Natural killer cell treated with Interleukin-12 subunit alpha and Interleukin-12 subunit beta and Interleukin-15 and Interleukin-18, amount 100 ng/mL, for 72 hours (primary cell): ENCODE data around the gene KCNN1. TPM values are rescaled to one million over a fixed set of nuclear protein-coding genes. Genes with fewer than 3 reads are reported as not detected.
A peak's percentile ranks its signal among the peaks of the same experiment; 100 is the strongest.

ENCODE experiments used
- ATAC-seq, 2 donors: fragments of 150-1000 bp; cut with Tn5 transposase in 1 of 2; sonication (Bioruptor Pico), chemical (Tn5 transposase) in 1 of 2; 2 replicates each; pipeline ENCODE4 v1.10.0; 2021
- DNase-seq: peaks from one replicate; pipeline ENCODE4 v3.0.0; 2022; ENCODE audit warnings: low spot score
- H3K27ac Mint-ChIP-seq, 2 donors: 1 replicate in 1 of 2; 2 replicates in 1 of 2; pipeline ENCODE4 v1.8.0; 2022; ENCODE audit warnings: mixed read lengths in 2 of 2, mild to moderate bottlenecking in 1 of 2, moderate library complexity in 1 of 2
- H3K27me3 Mint-ChIP-seq, 2 donors: 1 replicate in 1 of 2; 2 replicates in 1 of 2; pipeline ENCODE4 v1.8.0; 2022; ENCODE audit warnings: mixed read lengths in 2 of 2
- H3K36me3 Mint-ChIP-seq: one replicate; pipeline ENCODE4 v1.8.0; 2022; ENCODE audit warnings: mixed read lengths
- H3K4me1 Mint-ChIP-seq, 2 donors: 1 replicate in 1 of 2; 2 replicates in 1 of 2; pipeline ENCODE4 v1.8.0; 2022; ENCODE audit warnings: low read depth in 2 of 2, mixed read lengths in 2 of 2, mild to moderate bottlenecking in 1 of 2
- H3K4me3 Mint-ChIP-seq: one replicate; pipeline ENCODE4 v1.8.0; 2022; ENCODE audit warnings: mixed read lengths
- H3K9me3 Mint-ChIP-seq: 2 replicates; pipeline ENCODE4 v1.8.0; 2022; ENCODE audit warnings: mixed read lengths
- total RNA-seq, 2 donors: library from RNA; stranded (reverse); gene quantifications; one replicate each; pipeline ENCODE4 v1.2.3, GENCODE V29; 2022

The KCNN1 gene
- total RNA-seq, 2 donors from 2014 or later = 1.0 to 1.3 TPM

DNA sequence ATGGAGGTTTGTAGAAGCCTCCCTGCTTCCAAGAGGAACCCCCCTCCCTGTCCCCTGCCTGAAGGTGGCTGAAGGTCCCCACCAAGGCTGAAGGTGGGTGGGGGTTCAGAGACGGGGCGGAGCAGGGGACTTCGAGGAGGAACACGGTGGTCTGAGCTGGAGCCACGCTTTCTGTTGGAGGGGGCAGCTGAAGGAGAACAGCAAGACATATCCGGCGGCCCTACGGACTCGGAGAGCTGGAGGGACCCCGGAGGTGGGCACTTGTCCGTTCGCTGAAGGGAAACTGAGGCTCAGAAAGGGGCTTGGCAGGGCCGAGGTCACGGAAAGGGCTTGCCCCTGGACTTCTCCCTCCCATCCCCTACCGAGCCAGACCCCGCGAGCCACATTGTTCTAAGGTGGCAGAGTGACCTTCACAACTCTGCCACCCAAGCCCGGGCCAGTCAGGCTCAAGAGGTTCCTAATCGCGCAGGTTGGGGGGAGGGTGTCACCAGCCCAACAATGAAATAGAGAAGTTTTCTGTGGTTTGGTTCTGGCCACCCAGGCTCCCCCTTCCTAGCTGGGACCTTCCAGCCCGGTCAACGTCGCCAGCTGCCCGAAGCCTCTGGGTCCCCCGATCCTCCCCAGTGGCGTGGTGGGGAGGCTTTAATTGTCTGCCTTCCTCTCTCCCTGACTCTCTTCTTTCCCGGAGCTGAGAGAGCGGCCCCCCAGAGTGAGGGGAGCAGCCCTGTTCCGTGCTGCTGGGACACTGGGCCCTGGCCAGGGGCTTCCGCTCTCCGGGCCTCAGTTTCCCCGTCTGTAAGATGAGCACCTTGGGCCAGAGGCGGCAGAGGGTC, 15.5 kb upstream of the KCNN1 start:
- Mint-ChIP-seq H3K27me3 (peaks cover 20 to 33% of the 10 kb centered on the region in 2 donors), H3K4me3 (peak overlapping the region; percentile 79), H3K36me3 (no peaks in the 10 kb centered on the region), H3K9me3 (no peaks in the 10 kb centered on the region), H3K27ac (peak overlapping the region in 1 of 2 donors; percentile 80), H3K4me1 (peaks cover 30% of the 10 kb centered on the region in 2 donors)
- DNase-seq (no peak), ATAC-seq (no peak)

DNA sequence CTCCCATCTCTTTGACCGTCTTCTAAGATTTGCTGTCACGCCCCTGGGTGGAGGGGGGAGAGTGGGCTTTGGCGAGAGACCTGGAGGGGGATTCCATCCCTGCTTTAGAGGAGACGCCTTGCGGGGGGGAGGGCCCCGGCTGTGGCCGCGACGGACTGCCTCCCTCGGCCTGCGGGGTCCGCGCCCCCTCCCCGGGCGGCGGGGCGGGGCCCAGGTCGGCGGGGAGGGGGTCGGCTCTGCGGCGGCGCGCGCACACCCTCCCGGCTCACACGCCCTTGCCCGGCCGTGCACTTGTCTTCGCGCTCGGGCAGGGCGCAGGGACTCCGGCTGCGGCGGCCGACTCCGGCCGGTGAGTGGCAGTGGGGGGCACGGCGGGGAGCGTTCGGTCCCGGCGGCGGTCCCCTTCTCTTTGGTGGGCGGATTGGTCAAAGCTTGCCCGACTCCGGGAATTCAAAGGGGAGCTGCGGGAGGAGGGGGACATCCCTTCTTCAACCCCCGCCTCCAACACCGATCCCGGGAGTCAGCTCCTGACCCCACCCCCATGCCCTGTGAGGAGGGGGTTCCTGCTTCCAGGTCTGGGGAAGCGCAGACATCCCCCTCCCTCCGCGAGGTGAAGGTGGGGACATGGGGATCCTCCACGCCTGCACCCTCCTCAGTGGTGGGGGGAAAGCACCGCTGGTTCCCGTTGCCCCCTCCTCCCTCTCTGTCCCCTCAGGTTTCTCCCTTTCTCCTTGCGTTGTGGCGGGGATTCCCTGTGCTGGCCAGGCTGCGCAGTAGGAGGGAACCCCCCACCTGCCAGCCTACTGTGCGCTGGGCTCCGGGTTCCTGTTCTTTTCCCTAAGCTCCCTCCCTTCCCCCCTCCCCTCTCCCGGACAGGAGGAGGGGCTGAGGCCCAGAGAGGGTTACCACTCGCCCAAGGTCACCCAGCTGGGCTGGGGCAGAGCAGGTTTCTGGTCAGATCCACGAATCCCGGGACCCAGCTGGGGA, 14.6 kb upstream of the KCNN1 start:
- H3K27me3 Mint-ChIP-seq = peaks cover 26 to 43% of the 10 kb centered on the region in 2 donors
- H3K4me3 Mint-ChIP-seq = no peak overlapping the region
- peaks cover 22 to 25% of the 10 kb centered on the region in 2 donors for H3K4me1 Mint-ChIP-seq
- H3K27ac Mint-ChIP-seq = no peak overlapping the region
- no peaks in the 10 kb centered on the region for H3K36me3 Mint-ChIP-seq
- no peak for ATAC-seq
- peak; percentile 73 for DNase-seq
- no peaks in the 10 kb centered on the region for H3K9me3 Mint-ChIP-seq

- ATAC-seq = no peak
- no peak for DNase-seq
- Mint-ChIP-seq H3K36me3 (no peaks in the 10 kb centered on the region), H3K27ac (no peak overlapping the region), H3K9me3 (no peaks in the 10 kb centered on the region), H3K4me1 (peaks cover 18 to 23% of the 10 kb centered on the region in 2 donors), H3K4me3 (peak overlapping the region; percentile 6), H3K27me3 (peaks cover 30 to 49% of the 10 kb centered on the region in 2 donors)
Observed at GRCh38 chr19:17953316-17953801, 13.5 kb upstream of the KCNN1 start.

DNA sequence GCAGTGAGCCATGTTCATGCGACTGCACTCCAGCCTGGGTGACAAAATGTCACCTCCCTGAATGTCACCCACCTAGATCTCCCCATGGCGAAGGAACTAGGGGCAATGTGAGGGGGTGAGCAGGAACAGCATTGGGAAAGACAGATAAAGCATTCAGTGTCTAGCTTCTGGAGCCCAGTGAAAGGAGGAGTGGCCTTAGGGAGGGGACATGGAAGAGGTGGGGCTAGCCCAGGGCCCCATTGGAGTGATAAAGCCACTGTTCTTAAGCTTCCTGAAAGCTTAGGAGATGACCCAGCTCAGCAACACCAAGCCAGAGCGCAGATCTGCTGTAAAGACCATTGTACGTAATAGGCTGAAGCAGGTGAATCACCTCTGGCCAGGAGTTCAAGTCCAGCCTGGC, 13.0 kb upstream of the KCNN1 start:
- ATAC-seq (no peak), DNase-seq (no peak)
- H3K4me3 Mint-ChIP-seq = no peak overlapping the region
- peaks cover 18 to 23% of the 10 kb centered on the region in 2 donors for H3K4me1 Mint-ChIP-seq
- no peaks in the 10 kb centered on the region for H3K9me3 Mint-ChIP-seq
- peaks cover 30 to 49% of the 10 kb centered on the region in 2 donors for H3K27me3 Mint-ChIP-seq
- H3K36me3 Mint-ChIP-seq = no peaks in the 10 kb centered on the region
- H3K27ac Mint-ChIP-seq = no peak overlapping the region

GRCh38 chr19:17954401-17954800, 12.5 kb upstream of the KCNN1 start:
- Mint-ChIP-seq H3K27ac (no peak overlapping the region), H3K36me3 (no peaks in the 10 kb centered on the region), H3K4me1 (peaks cover 13 to 18% of the 10 kb centered on the region in 2 donors), H3K9me3 (no peaks in the 10 kb centered on the region), H3K4me3 (no peak overlapping the region), H3K27me3 (peaks cover 27 to 46% of the 10 kb centered on the region in 2 donors)
- ATAC-seq (no peak), DNase-seq (no peak)

DNA sequence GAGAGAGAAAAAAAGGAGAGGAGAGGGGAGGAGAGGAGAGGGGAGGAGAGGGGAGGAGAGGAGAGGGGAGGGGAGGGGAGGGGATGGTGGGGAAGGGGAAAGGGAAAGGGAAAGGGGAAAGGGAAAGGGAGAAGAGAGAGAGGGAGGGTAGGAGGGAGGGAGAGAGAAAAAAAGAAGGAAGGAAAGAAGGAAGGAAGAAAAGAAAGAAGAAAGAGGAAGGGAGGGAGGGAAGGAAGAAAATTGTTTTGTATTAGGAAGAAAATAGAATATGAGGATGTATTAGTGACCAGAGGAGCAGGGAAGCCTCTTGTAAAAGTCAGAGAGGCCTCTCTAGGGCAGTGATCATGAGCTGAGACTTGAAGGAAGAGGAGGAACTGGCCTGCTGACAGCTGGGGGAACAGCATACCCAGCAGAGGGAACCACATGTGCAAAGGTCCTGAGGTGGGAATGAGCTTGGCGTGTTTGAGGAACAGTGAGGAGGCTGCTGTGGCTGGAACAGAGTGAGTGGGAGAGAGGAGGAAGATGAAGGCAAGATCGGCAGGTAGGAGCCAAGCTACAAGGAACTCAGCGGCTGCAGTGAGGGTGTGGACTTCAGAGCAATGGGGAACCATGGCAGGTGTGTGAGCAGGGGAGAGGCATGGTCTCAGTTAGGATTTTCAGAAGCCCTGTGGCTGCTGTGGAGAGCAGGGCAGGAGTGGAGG, 9.6 kb upstream of the KCNN1 start:
- Mint-ChIP-seq H3K27ac (peak overlapping the region in 1 of 2 donors; percentile 3), H3K4me3 (no peak overlapping the region), H3K27me3 (peaks cover 16 to 35% of the 10 kb centered on the region in 2 donors), H3K36me3 (no peaks in the 10 kb centered on the region), H3K4me1 (no peaks in the 10 kb centered on the region), H3K9me3 (no peaks in the 10 kb centered on the region)
- ATAC-seq (no peak), DNase-seq (no peak)

DNA sequence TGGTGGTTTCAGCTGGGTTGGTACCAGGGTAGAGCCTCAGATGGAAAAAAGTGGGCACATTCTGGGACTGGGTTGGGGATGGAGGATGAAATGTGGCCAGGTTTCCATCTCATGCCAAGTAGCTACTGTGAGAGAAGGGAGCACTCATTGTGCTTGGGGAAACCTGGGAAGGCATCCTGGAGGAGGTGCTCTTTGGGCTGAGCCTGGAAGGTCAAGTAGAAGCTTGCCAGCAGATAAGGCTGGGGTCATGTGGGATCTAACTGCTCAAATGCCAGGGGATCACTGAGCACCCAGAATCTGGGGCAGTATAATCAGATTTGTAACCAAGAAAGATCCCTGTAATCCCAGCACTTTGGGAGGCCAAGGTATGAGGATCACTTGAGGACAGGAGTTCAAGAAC, 9.0 kb upstream of the KCNN1 start:
- Mint-ChIP-seq H3K4me1 (no peaks in the 10 kb centered on the region), H3K27me3 (peaks cover 14 to 31% of the 10 kb centered on the region in 2 donors), H3K27ac (peak overlapping the region in 1 of 2 donors; percentile 3), H3K9me3 (no peaks in the 10 kb centered on the region), H3K4me3 (no peak overlapping the region), H3K36me3 (no peaks in the 10 kb centered on the region)
- no peak for DNase-seq
- no peak for ATAC-seq

DNA sequence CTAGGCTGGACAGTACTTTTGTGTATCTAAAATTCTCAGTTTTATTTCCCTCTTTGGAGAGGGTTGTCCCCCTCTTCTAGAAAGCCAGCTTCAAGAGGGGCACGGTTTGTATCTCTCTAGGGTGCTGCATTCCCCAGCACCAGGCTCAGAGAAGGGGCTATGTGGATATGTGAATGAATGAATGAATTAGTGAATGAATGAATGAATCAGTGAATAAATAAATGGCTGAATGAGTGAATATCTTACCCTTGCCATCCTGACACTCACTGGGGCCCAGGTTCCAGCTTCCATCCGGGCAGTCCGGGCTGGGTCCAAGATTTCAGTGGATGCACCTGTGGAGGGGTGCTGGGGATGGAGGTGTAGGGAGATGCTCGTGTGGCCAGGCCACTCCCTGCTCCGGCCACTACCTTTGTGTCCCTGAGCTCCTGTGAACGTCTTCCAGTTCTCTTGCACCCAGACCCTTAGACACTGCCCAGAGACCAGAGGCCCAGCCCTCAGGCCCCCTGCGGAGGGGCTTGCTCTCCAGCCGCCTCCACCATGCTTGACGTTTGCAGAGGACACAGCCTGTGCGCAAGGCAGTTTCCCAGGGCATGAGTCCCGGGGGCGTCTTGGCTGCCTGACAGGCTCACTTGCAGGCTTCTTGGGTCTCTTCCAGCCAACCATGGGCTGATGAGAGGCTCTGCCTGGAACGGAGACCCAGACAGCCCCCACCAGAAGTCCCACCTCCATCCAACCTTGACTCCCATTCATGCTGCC, 2.8 kb upstream of the KCNN1 start:
- H3K27ac Mint-ChIP-seq = no peak overlapping the region
- H3K4me3 Mint-ChIP-seq = no peak overlapping the region
- ATAC-seq = peak in 1 of 2 donors; percentile 25
- no peaks in the 10 kb centered on the region for H3K36me3 Mint-ChIP-seq
- peaks cover 21 to 31% of the 10 kb centered on the region in 2 donors for H3K27me3 Mint-ChIP-seq
- no peak for DNase-seq
- peaks cover 0 to 3% of the 10 kb centered on the region in 2 donors for H3K4me1 Mint-ChIP-seq
- no peaks in the 10 kb centered on the region for H3K9me3 Mint-ChIP-seq

GRCh38 chr19:17965370-17966128, 1.4 kb upstream of the KCNN1 start:
- peaks cover 21 to 31% of the 10 kb centered on the region in 2 donors for H3K27me3 Mint-ChIP-seq
- DNase-seq (no peak), ATAC-seq (no peak)

DNA sequence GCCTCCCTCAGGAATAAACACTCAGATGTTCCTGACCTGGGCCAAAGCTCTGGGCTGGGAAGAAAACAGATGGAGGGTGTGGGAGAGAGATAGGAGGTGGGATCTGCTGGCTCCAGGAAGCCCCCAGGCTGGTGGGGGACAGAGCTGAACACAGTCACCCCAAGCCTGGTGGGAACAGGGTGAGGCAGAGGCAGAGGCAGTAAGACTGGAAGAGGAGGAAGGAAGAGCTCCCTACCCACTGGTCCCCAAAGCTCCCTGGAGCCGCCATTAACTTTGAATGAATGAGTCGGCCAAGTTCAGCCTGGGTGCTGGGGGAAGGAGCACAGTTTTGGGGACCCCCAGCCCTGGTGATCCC, 801 bp upstream of the KCNN1 start:
- Mint-ChIP-seq H3K4me1 (peaks cover 0 to 6% of the 10 kb centered on the region in 2 donors), H3K9me3 (no peaks in the 10 kb centered on the region), H3K36me3 (no peaks in the 10 kb centered on the region), H3K27ac (no peak overlapping the region), H3K27me3 (peaks cover 21 to 31% of the 10 kb centered on the region in 2 donors), H3K4me3 (no peak overlapping the region)
- no peak for ATAC-seq
- DNase-seq = no peak

More at GRCh38 chr19:17965370-17966128, 1.4 kb upstream of the KCNN1 start:
- H3K27ac Mint-ChIP-seq = no peak overlapping the region
- H3K36me3 Mint-ChIP-seq = no peaks in the 10 kb centered on the region
- no peaks in the 10 kb centered on the region for H3K9me3 Mint-ChIP-seq
- H3K4me1 Mint-ChIP-seq = peaks cover 0 to 6% of the 10 kb centered on the region in 2 donors
- no peak overlapping the region for H3K4me3 Mint-ChIP-seq

DNA sequence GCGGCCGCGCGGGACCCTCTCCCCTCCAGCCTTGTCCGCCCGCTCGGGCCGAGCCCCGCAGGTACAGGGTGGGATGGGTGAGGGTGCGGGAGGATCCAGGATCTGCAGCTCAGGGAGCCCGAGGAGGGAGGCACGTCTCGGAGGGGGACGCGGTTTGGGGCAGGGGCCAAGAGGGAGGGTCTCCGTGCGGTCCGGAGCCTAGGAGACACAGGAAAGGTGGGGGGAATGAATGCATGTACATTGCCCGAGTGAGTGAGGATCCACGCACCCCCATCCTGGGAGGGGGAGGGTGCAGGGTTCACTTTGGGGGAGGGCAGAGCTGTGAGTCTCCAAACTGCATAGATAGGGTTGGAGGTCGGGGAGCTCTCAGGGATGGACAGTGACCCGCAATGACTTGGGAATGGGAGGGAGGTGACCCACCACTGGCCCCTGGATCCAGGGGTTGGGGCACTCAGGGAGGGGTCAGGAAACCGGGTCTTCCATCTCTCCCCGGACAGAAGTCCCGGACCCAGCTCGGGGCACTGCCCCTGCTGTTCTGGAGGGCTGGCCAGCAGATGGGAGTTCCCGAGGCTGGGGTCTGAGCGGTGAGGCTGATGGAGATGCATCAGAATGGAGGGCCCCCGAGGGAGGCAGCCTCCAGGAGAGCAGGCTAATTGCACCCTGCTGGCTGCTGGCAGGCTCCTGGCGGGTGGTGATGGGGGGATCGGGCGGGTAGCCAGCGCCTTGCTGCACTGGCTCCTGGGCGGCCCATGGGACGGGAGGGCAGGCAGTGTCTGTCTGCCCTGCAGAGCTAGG, 547 bp downstream of the KCNN1 start:
- peaks cover 21 to 31% of the 10 kb centered on the region in 2 donors for H3K27me3 Mint-ChIP-seq
- H3K36me3 Mint-ChIP-seq = no peaks in the 10 kb centered on the region
- H3K4me3 Mint-ChIP-seq = no peak overlapping the region
- no peak for DNase-seq
- peaks cover 0 to 6% of the 10 kb centered on the region in 2 donors for H3K4me1 Mint-ChIP-seq
- ATAC-seq = no peak
- no peak overlapping the region for H3K27ac Mint-ChIP-seq
- no peaks in the 10 kb centered on the region for H3K9me3 Mint-ChIP-seq
